T-cell (primary cell): ENCODE results near the gene SORCS1. TPM values are rescaled to one million over a fixed set of nuclear protein-coding genes. Genes with fewer than 3 reads are reported as not detected.

Experiments
- ATAC-seq, 4 experiments: fragments of 200-7000 bp in 3 of 4; fragments of 150-1000 bp in 1 of 4; cut with Tn5 transposase; replicated peaks in 1 of 4; 1 replicate in 3 of 4; 2 replicates in 1 of 4; pipeline ENCODE4 v1.10.0; 2021; ENCODE audit warnings: moderate library complexity in 3 of 4, mild to moderate bottlenecking in 2 of 4, moderate number of reproducible peaks in 1 of 4
- CTCF ChIA-PET, 2 donors: fragments of 300-600 bp; sonication (Branson Sonifier 250); formaldehyde crosslinking; loops; one replicate each; lab custom pipeline; 2022; ENCODE audit warnings: antibody characterized with exemption in 2 of 2; lab: Charles Lee
- POLR2A ChIA-PET, 2 donors: fragments of 300-600 bp; sonication (Branson Sonifier 250); formaldehyde crosslinking; loops; one replicate each; lab custom pipeline; 2022; ENCODE audit warnings: antibody characterized with exemption in 2 of 2; lab: Charles Lee
- DNase-seq, 35 experiments: peaks; one replicate each; pipeline versions ENCODE4 v3.0.0 to v3.0.0-alpha.2; 2013 to 2023
- H3K27ac ChIP-seq: one replicate; pipeline ENCODE4 v1.5.1; 2013; ENCODE audit warnings: low read length
- H3K27me3 ChIP-seq, 2 experiments: replicated peaks in 1 of 2; 1 replicate in 1 of 2; 2 replicates in 1 of 2; pipeline versions ENCODE4 v1.6.1 to v1.7.0; 2013; ENCODE audit warnings: low read length in 1 of 2, mixed read lengths in 1 of 2; ENCODE audit not compliant: control insufficient read depth in 2 of 2, insufficient read depth in 2 of 2; ENCODE audit errors: extremely low read depth in 1 of 2
- H3K36me3 ChIP-seq, 2 donors: 1 replicate in 1 of 2; 2 replicates in 1 of 2; pipeline versions ENCODE4 v1.6.1 to v1.7.0; 2013; ENCODE audit warnings: low read length in 1 of 2; ENCODE audit not compliant: control insufficient read depth in 2 of 2, insufficient read depth in 1 of 2; ENCODE audit errors: extremely low read depth in 1 of 2
- H3K4me1 ChIP-seq, 2 experiments: 1 replicate in 1 of 2; 2 replicates in 1 of 2; pipeline versions ENCODE4 v1.6.1 to v1.7.0; 2013; ENCODE audit warnings: low read length in 2 of 2, mixed read lengths in 1 of 2; ENCODE audit not compliant: insufficient read depth in 2 of 2, control insufficient read depth in 1 of 2; ENCODE audit errors: extremely low read depth in 1 of 2
- H3K4me3 ChIP-seq, 2 donors: 1 replicate in 1 of 2; 2 replicates in 1 of 2; pipeline versions ENCODE4 v1.5.1 to v1.7.0; 2013; ENCODE audit warnings: mild to moderate bottlenecking in 2 of 2, low read length in 1 of 2, moderate library complexity in 1 of 2; ENCODE audit not compliant: control insufficient read depth in 1 of 2; ENCODE audit errors: extremely low read depth in 1 of 2
- H3K9me3 ChIP-seq: 2 replicates; pipeline ENCODE4 v1.7.0; 2013
- H3K27ac Mint-ChIP-seq, 2 donors: one replicate each; pipeline ENCODE4 v1.8.0; 2020 to 2021; ENCODE audit warnings: mild to moderate bottlenecking in 2 of 2, mixed read lengths in 2 of 2
- H3K27me3 Mint-ChIP-seq, 2 donors: one replicate each; pipeline ENCODE4 v1.8.0; 2021 to 2022; ENCODE audit warnings: mixed read lengths in 2 of 2
- H3K36me3 Mint-ChIP-seq: one replicate; pipeline ENCODE4 v1.8.0; 2021; ENCODE audit warnings: mixed read lengths
- H3K4me1 Mint-ChIP-seq, 3 donors: one replicate each; pipeline ENCODE4 v1.8.0; 2020 to 2022; ENCODE audit warnings: mixed read lengths in 3 of 3, mild to moderate bottlenecking in 1 of 3
- H3K4me3 Mint-ChIP-seq, 3 donors: one replicate each; pipeline ENCODE4 v1.8.0; 2020 to 2022; ENCODE audit warnings: mild to moderate bottlenecking in 3 of 3, mixed read lengths in 3 of 3, moderate library complexity in 3 of 3
- H3K9me3 Mint-ChIP-seq, 3 donors: one replicate each; pipeline ENCODE4 v1.8.0; 2020 to 2022; ENCODE audit warnings: mixed read lengths in 3 of 3
- WGBS: methylation state at CpG from one replicate; pipeline ENCODE4 v1.1.5; 2013; ENCODE audit warnings: missing lambda C conversion rate; ENCODE audit not compliant: insufficient coverage; 5-methylcytosine and 5-hydroxymethylcytosine counted together
- total RNA-seq, 35 experiments: library from RNA in 6 of 35; stranded (reverse) in 6 of 35; fragments of 120-200 nt in 1 of 35; gene quantifications; one replicate each; pipeline versions ENCODE4 v1.2.1 to v1.2.4 and lab custom pipeline; 2013 to 2026

Gene SORCS1
- total RNA-seq, 5 donors from 2014 or later (not counting 1 experiment from before 2014, with no cell fraction given): not detected

- Mint-ChIP-seq H3K27ac (no peak overlapping the region), H3K4me1 (no peaks in the 10 kb centered on the region), H3K27me3 (peaks cover 0 to 4% of the 10 kb centered on the region in 2 donors), H3K36me3 (no peaks in the 10 kb centered on the region), H3K9me3 (peaks cover 0 to 16% (median 7%) of the 10 kb centered on the region in 3 donors), H3K4me3 (no peak overlapping the region)
- Histone ChIP-seq H3K4me1 (no peaks in the 10 kb centered on the region), H3K9me3 (no peaks in the 10 kb centered on the region), H3K4me3 (no peak overlapping the region), H3K27me3 (no peaks in the 10 kb centered on the region), H3K36me3 (no peaks in the 10 kb centered on the region), H3K27ac (no peak overlapping the region)
- DNase-seq (no peak), ATAC-seq (no peak)
- ChIA-PET CTCF (no interaction called here), POLR2A (interaction anchor here in 1 of 2 donors (0.7 kb wide), 1 partner anchor 218 kb away, joined by 4 read pairs; no protein-coding TSS in a partner anchor)
- 100% methylated on average over 1 of the region's 10 CpGs for WGBS
Observed at GRCh38 chr10:107037192-107038122, 127.0 kb downstream of the SORCS1 start.

GRCh38 chr10:107033799-107034422 is 130.6 kb downstream of the SORCS1 start:
- H3K27ac Mint-ChIP-seq: no peak overlapping the region
- no peak for ATAC-seq
- no peak for DNase-seq
- H3K27me3 Mint-ChIP-seq: peaks cover 0 to 7% of the 10 kb centered on the region in 2 donors
- Histone ChIP-seq H3K27ac (no peak overlapping the region), H3K9me3 (no peaks in the 10 kb centered on the region), H3K4me1 (no peaks in the 10 kb centered on the region), H3K36me3 (no peaks in the 10 kb centered on the region), H3K4me3 (no peak overlapping the region), H3K27me3 (no peaks in the 10 kb centered on the region)
- ChIA-PET CTCF (interaction anchor here in 1 of 2 donors (1.1 kb wide), 1 partner anchor 11 kb away, joined by 3 read pairs; no protein-coding TSS in a partner anchor), POLR2A (no interaction called here)
- H3K4me3 Mint-ChIP-seq: no peak overlapping the region
- H3K4me1 Mint-ChIP-seq: no peaks in the 10 kb centered on the region
- 93% methylated on average over 3 of the region's 5 CpGs for WGBS
- no peaks in the 10 kb centered on the region for H3K36me3 Mint-ChIP-seq
- H3K9me3 Mint-ChIP-seq: peaks cover 0 to 16% (median 3%) of the 10 kb centered on the region in 3 donors

GRCh38 chr10:107032700-107033401 is 131.7 kb downstream of the SORCS1 start:
- Histone ChIP-seq H3K4me1 (no peaks in the 10 kb centered on the region), H3K4me3 (no peak overlapping the region), H3K9me3 (no peaks in the 10 kb centered on the region), H3K27me3 (no peaks in the 10 kb centered on the region), H3K36me3 (no peaks in the 10 kb centered on the region), H3K27ac (no peak overlapping the region)
- no peaks in the 10 kb centered on the region for H3K4me1 Mint-ChIP-seq
- H3K27ac Mint-ChIP-seq: no peak overlapping the region
- H3K9me3 Mint-ChIP-seq: peaks cover 0 to 16% (median 3%) of the 10 kb centered on the region in 3 donors
- DNase-seq (no peak), ATAC-seq (no peak)
- 66% methylated on average over 6 of the region's 10 CpGs for WGBS
- H3K36me3 Mint-ChIP-seq: no peaks in the 10 kb centered on the region
- POLR2A ChIA-PET: no interaction called here
- no peak overlapping the region for H3K4me3 Mint-ChIP-seq
- CTCF ChIA-PET: no interaction called here
- H3K27me3 Mint-ChIP-seq: peaks cover 0 to 7% of the 10 kb centered on the region in 2 donors

- no peaks in the 10 kb centered on the region for H3K36me3 Mint-ChIP-seq
- no peak overlapping the region for H3K4me3 ChIP-seq
- DNase-seq (no peak), ATAC-seq (no peak)
- H3K9me3 ChIP-seq: no peaks in the 10 kb centered on the region
- no peaks in the 10 kb centered on the region for H3K27me3 ChIP-seq
- H3K4me1 Mint-ChIP-seq: no peaks in the 10 kb centered on the region
- WGBS: 34% methylated on average over 2 of the region's 5 CpGs
- H3K4me1 ChIP-seq: no peaks in the 10 kb centered on the region
- H3K4me3 Mint-ChIP-seq: no peak overlapping the region
- ChIA-PET CTCF (no interaction called here), POLR2A (no interaction called here)
- peaks cover 0 to 7% of the 10 kb centered on the region in 2 donors for H3K27me3 Mint-ChIP-seq
- no peaks in the 10 kb centered on the region for H3K36me3 ChIP-seq
- H3K27ac Mint-ChIP-seq: no peak overlapping the region
- no peak overlapping the region for H3K27ac ChIP-seq
- H3K9me3 Mint-ChIP-seq: peaks cover 0 to 16% (median 3%) of the 10 kb centered on the region in 3 donors
Observed at GRCh38 chr10:107031931-107032699, 132.4 kb downstream of the SORCS1 start.

- Histone ChIP-seq H3K9me3 (no peaks in the 10 kb centered on the region), H3K4me3 (no peak overlapping the region), H3K27ac (no peak overlapping the region), H3K4me1 (no peaks in the 10 kb centered on the region), H3K36me3 (no peaks in the 10 kb centered on the region), H3K27me3 (no peaks in the 10 kb centered on the region)
- Mint-ChIP-seq H3K27me3 (peaks cover 0 to 7% of the 10 kb centered on the region in 2 donors), H3K4me3 (no peak overlapping the region), H3K9me3 (peaks cover 3 to 13% (median 3%) of the 10 kb centered on the region in 3 donors), H3K4me1 (no peaks in the 10 kb centered on the region), H3K36me3 (no peaks in the 10 kb centered on the region), H3K27ac (no peak overlapping the region)
- no peak for DNase-seq
- ChIA-PET CTCF (no interaction called here), POLR2A (no interaction called here)
- no CpG with 5 or more reads among the region's 2 CpGs for WGBS
- ATAC-seq: no peak
Observed at GRCh38 chr10:107028236-107028635, 136.3 kb downstream of the SORCS1 start.
